ENCODE results near the gene KCTD14.

DNA sequence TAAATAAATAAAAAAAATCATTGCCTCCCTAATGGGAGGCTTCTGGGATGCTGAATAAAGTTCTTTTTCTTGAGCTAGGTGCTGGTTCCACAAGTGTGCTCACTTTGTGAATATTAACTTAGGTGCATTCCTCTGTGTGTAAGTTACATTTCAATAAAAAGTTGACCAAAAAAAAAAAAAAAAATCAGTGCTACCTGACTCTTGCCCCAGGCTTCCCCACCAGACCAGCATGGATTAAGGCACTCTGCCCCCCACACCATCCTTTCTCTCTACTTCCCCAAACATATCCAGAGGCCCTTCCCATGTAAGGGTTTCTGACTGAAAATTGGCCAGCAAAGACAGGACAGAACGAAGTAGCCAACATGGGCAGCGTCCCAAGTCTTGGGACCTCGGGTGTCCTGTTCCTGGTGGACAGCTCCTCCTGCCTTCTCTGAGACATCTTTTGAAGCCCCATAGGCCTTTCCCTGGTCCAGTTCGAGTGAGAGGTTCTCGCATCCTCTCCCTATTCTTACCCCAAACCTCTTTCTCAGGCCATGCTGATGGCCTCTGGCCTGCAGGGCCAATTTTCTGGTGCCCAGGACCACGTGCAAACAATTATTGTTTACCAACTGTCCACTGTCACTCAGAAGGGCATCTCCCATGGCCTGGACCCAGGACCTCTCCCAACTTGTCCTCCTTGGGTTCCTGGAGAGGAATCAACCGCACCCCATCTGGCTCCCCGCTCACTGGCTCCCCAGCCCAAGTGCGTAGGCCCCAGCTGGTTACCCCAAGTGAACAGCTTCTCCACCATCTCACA, 14.9 kb upstream of the KCTD14 start:
- TF ChIP-seq, protein P1, sequence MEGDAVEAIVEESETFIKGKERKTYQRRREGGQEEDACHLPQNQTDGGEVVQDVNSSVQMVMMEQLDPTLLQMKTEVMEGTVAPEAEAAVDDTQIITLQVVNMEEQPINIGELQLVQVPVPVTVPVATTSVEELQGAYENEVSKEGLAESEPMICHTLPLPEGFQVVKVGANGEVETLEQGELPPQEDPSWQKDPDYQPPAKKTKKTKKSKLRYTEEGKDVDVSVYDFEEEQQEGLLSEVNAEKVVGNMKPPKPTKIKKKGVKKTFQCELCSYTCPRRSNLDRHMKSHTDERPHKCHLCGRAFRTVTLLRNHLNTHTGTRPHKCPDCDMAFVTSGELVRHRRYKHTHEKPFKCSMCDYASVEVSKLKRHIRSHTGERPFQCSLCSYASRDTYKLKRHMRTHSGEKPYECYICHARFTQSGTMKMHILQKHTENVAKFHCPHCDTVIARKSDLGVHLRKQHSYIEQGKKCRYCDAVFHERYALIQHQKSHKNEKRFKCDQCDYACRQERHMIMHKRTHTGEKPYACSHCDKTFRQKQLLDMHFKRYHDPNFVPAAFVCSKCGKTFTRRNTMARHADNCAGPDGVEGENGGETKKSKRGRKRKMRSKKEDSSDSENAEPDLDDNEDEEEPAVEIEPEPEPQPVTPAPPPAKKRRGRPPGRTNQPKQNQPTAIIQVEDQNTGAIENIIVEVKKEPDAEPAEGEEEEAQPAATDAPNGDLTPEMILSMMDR (IDR thresholded peaks at IDR 0.05): no peak
- no peak for TF ChIP-seq POLR2A (IDR thresholded peaks at IDR 0.05)
